Keratinocyte (primary cell): ENCODE results near the gene VKORC1L1. TPM values are rescaled to one million over a fixed set of nuclear protein-coding genes. Genes with fewer than 3 reads are reported as not detected.

Experiments
- DNase-seq: peaks from one replicate; pipeline ENCODE4 v3.0.0-alpha.2; 2011; ENCODE audit warnings: low read depth, missing footprints, low spot score
- FAIRE-seq: peaks from 2 replicates; lab custom pipeline; 2011; peaks lifted over from hg19 to GRCh38; lab: Jason Lieb, UNC
- H2AFZ ChIP-seq: 2 replicates; pipeline ENCODE4 v1.6.0; 2012; ENCODE audit warnings: low read length, control low read depth, inconsistent platforms; ENCODE audit not compliant: control insufficient read depth
- H3K27ac ChIP-seq: 2 replicates; pipeline ENCODE4 v1.5.1; 2011; ENCODE audit warnings: low read length; ENCODE audit not compliant: control insufficient read depth, insufficient read depth
- H3K27me3 ChIP-seq: 3 replicates; pipeline ENCODE4 v1.6.0; 2011; ENCODE audit warnings: low read length; ENCODE audit not compliant: control insufficient read depth, insufficient read depth; ENCODE audit errors: extremely low read depth
- H3K36me3 ChIP-seq, 2 experiments: 2 replicates in 1 of 2; 3 replicates in 1 of 2; pipeline ENCODE4 v1.5.1; 2011; ENCODE audit warnings: low read length in 2 of 2, mild to moderate bottlenecking in 1 of 2; ENCODE audit not compliant: control insufficient read depth in 2 of 2, insufficient read depth in 2 of 2; ENCODE audit errors: extremely low read depth in 1 of 2
- H3K4me1 ChIP-seq: 3 replicates; pipeline ENCODE4 v1.5.1; 2011; ENCODE audit warnings: low read length; ENCODE audit not compliant: control insufficient read depth, insufficient read depth; ENCODE audit errors: extremely low read depth
- H3K4me2 ChIP-seq: 3 replicates; pipeline ENCODE4 v1.6.0; 2011; ENCODE audit warnings: low read depth, low read length; ENCODE audit not compliant: control insufficient read depth, insufficient read depth; ENCODE audit errors: extremely low read depth
- H3K4me3 ChIP-seq, 3 experiments: fragments of 200-600 bp in 1 of 3; sonication (generic) in 1 of 3; 2 replicates in 2 of 3; 3 replicates in 1 of 3; pipeline ENCODE4 v1.5.1; 2011 to 2016; ENCODE audit warnings: low read length in 3 of 3, mild to moderate bottlenecking in 3 of 3, control low read depth in 2 of 3, inconsistent platforms in 1 of 3, low read depth in 1 of 3, mixed read lengths in 1 of 3, mixed run types in 1 of 3, moderate library complexity in 1 of 3; ENCODE audit not compliant: control insufficient read depth in 2 of 3, insufficient read depth in 2 of 3; ENCODE audit errors: extremely low read depth in 1 of 3
- H3K79me2 ChIP-seq: 2 replicates; pipeline ENCODE4 v1.6.0; 2012; ENCODE audit warnings: low read length; ENCODE audit not compliant: control insufficient read depth, insufficient read depth
- H3K9ac ChIP-seq: 3 replicates; pipeline ENCODE4 v1.6.0; 2011; ENCODE audit warnings: low read length; ENCODE audit not compliant: control insufficient read depth, insufficient read depth; ENCODE audit errors: extremely low read depth
- H3K9me1 ChIP-seq: 3 replicates; pipeline ENCODE4 v1.6.0; 2011; ENCODE audit warnings: low read length; ENCODE audit not compliant: control insufficient read depth, insufficient read depth; ENCODE audit errors: extremely low read depth
- H3K9me3 ChIP-seq: 2 replicates; pipeline ENCODE4 v1.5.1; 2012; ENCODE audit warnings: low read depth, low read length; ENCODE audit not compliant: control insufficient read depth
- H4K20me1 ChIP-seq: 3 replicates; pipeline ENCODE4 v1.6.0; 2011; ENCODE audit warnings: low read length; ENCODE audit not compliant: control insufficient read depth, insufficient read depth; ENCODE audit errors: extremely low read depth
- EZH2 ChIP-seq: IDR thresholded peaks from one replicate; pipeline ENCODE4 v1.6.1; 2012; ENCODE audit warnings: inconsistent platforms, mild to moderate bottlenecking, low read length, moderate library complexity
- dilution Hi-C: fragments of 300-500 bp; cut with MboI; formaldehyde crosslinking; loops from one replicate; pipeline ENCODE4 v1.7.0; 2020; ENCODE audit warnings: low sequenced_read_pairs; ENCODE audit not compliant: extremely low pct_ligation_motif_present
- polyA plus RNA-seq, 5 experiments: library from polyadenylated mRNA; depleted of rRNA in 3 of 5; stranded (reverse) in 3 of 5; stranded (forward) in 1 of 5; unstranded in 1 of 5; fragments of >200 nt; gene quantifications; 1 replicate in 1 of 5; 2 replicates in 3 of 5; 3 replicates in 1 of 5; pipeline versions ENCODE4 v1.2.1 to v1.2.3, GENCODE V29; 2011 to 2012; ENCODE audit warnings: missing spikeins in 2 of 5, low read depth in 1 of 5, low replicate concordance in 1 of 5
- TF ChIP-seq, protein P1 (sequence below), 3 experiments: IDR thresholded peaks in 1 of 3; conservative IDR thresholded peaks in 1 of 3; optimal IDR thresholded peaks in 1 of 3; 2 replicates in 2 of 3; 3 replicates in 1 of 3; pipeline versions ENCODE3 to v1.5.1; 2011; ENCODE audit warnings: low read length in 3 of 3, mild to moderate bottlenecking in 3 of 3, moderate library complexity in 2 of 3, control low read depth in 1 of 3, inconsistent platforms in 1 of 3; ENCODE audit not compliant: insufficient read depth in 2 of 3; ENCODE audit errors: extremely low read depth in 1 of 3

The VKORC1L1 gene
- polyA plus RNA-seq, 1 donor (not counting 4 experiments of a cell fraction or from before 2014, with no cell fraction given): 19.4 TPM

DNA sequence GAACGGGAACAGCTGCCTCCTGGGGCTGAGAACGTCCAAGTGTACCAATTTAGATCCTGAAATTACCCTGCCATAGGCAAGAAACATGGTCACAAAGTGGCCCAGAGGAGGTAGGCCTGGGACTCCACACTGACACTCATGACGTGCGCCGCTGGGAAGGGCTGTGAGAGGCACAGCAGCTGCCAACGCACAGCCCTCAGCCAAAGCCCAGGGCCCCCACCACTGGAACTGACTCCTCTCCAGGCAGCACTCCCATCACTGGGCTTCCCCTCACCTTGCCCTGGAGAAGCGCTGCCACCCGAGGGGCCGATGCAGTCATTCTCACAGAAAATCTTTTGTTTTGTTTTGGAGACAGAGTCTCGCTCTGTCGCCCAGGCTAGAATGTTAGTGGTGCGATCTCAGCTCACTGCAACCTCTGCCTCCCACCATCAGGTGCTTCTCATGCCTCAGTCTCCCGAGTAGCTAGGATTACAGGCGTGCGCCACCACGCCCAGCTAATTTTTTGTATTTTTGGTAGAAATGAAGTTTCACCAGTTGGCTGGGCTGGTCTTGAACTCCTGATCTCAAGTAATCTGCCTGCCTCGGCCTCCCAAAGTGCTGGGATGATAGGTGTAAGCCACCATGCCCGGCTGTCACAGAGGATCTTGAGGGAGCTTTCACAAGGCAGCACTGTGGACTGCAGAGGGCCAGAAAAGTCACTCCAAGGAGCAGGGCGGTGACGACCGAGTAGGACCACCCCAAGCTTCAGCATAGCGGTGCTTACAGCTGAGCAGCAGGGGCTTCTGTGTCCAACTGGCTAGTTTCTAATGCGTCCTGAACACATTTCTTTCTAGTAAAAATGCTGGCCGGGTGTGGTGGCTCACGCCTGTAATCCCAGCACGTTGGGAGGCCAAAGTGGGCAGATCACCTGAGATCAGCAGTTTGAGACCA, 95.6 kb downstream of the VKORC1L1 start:
- no peak for DNase-seq
- TF ChIP-seq, protein P1, sequence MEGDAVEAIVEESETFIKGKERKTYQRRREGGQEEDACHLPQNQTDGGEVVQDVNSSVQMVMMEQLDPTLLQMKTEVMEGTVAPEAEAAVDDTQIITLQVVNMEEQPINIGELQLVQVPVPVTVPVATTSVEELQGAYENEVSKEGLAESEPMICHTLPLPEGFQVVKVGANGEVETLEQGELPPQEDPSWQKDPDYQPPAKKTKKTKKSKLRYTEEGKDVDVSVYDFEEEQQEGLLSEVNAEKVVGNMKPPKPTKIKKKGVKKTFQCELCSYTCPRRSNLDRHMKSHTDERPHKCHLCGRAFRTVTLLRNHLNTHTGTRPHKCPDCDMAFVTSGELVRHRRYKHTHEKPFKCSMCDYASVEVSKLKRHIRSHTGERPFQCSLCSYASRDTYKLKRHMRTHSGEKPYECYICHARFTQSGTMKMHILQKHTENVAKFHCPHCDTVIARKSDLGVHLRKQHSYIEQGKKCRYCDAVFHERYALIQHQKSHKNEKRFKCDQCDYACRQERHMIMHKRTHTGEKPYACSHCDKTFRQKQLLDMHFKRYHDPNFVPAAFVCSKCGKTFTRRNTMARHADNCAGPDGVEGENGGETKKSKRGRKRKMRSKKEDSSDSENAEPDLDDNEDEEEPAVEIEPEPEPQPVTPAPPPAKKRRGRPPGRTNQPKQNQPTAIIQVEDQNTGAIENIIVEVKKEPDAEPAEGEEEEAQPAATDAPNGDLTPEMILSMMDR (optimal IDR thresholded peaks at IDR 0.05 in 1 of 3, IDR thresholded peaks at IDR 0.05 in 1 of 3, conservative IDR thresholded peaks at IDR 0.05 in 1 of 3; ENCODE audit: extremely low read depth in 1 of 3, insufficient read depth in 2 of 3, low read length in 3 of 3): no peak
- no peak for TF ChIP-seq EZH2
- dilution Hi-C loops: no loop called here
- Histone ChIP-seq H3K9me3 (no peaks in the 10 kb centered on the region), H3K9me1 (no peaks in the 10 kb centered on the region), H3K27me3 (no peaks in the 10 kb centered on the region), H3K36me3 (peaks cover 18% of the 10 kb centered on the region in 2 experiments), H3K9ac (no peak overlapping the region), H3K79me2 (no peaks in the 10 kb centered on the region), H2AFZ (no peak overlapping the region), H4K20me1 (no peaks in the 10 kb centered on the region), H3K4me2 (no peak overlapping the region), H3K4me3 (no peak overlapping the region), H3K27ac (no peak overlapping the region), H3K4me1 (no peaks in the 10 kb centered on the region)
- no peak for FAIRE-seq

DNA sequence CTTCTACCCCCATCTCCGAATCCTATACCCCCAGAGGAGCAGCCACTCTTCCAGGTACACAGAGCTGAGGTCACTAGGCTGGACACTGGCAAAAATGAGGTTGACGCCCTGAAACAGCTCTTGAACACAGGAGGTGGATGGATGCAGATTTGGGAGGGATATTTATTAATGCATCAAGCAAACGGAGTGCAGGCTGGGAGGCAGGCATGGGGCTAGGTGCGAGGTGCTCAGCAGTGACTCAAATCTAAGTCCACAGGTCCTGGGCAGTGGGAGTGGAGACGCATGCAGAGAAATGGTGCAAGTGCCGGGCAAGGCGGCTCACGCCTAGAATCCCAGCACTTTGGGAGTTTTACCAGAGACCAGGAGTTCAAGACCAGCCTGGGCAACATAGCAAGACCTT, 98.1 kb downstream of the VKORC1L1 start:
- H3K27ac ChIP-seq: no peak overlapping the region
- H3K4me3 ChIP-seq: no peak overlapping the region
- FAIRE-seq: no peak
- no peak for TF ChIP-seq EZH2
- TF ChIP-seq, protein P1 (optimal IDR thresholded peaks at IDR 0.05 in 1 of 3, IDR thresholded peaks at IDR 0.05 in 1 of 3, conservative IDR thresholded peaks at IDR 0.05 in 1 of 3; ENCODE audit: extremely low read depth in 1 of 3, insufficient read depth in 2 of 3, low read length in 3 of 3): no peak
- peaks cover 21 to 23% of the 10 kb centered on the region in 2 experiments for H3K36me3 ChIP-seq
- H3K27me3 ChIP-seq: no peaks in the 10 kb centered on the region
- H3K9me1 ChIP-seq: no peaks in the 10 kb centered on the region
- no peak overlapping the region for H2AFZ ChIP-seq
- H3K9me3 ChIP-seq: no peaks in the 10 kb centered on the region
- no peak overlapping the region for H3K9ac ChIP-seq
- no peak for DNase-seq
- H4K20me1 ChIP-seq: no peaks in the 10 kb centered on the region
- no peaks in the 10 kb centered on the region for H3K4me1 ChIP-seq
- H3K4me2 ChIP-seq: no peak overlapping the region
- H3K79me2 ChIP-seq: no peaks in the 10 kb centered on the region
- dilution Hi-C loops: no loop called here
